HCT116 (cell line): ENCODE results near the gene ZNF212. TPM values are rescaled to one million over a fixed set of nuclear protein-coding genes. Genes with fewer than 3 reads are reported as not detected.

Experiments used
- ATAC-seq: fragments of 200-7000 bp; cut with Tn5 transposase; 2 replicates; pipeline ENCODE4 v1.9.1; 2020; ENCODE audit warnings: mild to moderate bottlenecking, moderate library complexity
- BruUV-seq: library from RNA; stranded (reverse); fragments of 400-500 nt; replicated peaks from 2 replicates; lab custom pipeline; 2021; lab: Mats Ljungman, UMichigan
- CTCF ChIA-PET: fragments of 300-600 bp; sonication (Branson Sonifier 250); formaldehyde crosslinking; loops from one replicate; lab custom pipeline; 2021; ENCODE audit warnings: antibody characterized with exemption; lab: Charles Lee
- POLR2A ChIA-PET: fragments of 300-600, 350-600 bp; sonication (Branson Sonifier 250); formaldehyde crosslinking; loops from one replicate; lab custom pipeline; 2021; ENCODE audit warnings: antibody characterized with exemption; lab: Charles Lee
- RAD21 ChIA-PET, 2 experiments: fragments of 300-600 bp; sonication (Branson Sonifier 250); formaldehyde crosslinking; loops; one replicate each; lab custom pipeline; 2023; ENCODE audit warnings: low total read pairs in 2 of 2; ENCODE audit not compliant: uncharacterized antibody in 2 of 2, unreplicated experiment in 2 of 2, low non-redundant PET in 1 of 2; lab: Charles Lee
- DNase-seq: peaks from one replicate; pipeline ENCODE4 v3.0.0-alpha.2; 2010; ENCODE audit warnings: low read depth, low spot score
- H2AFZ ChIP-seq: fragments of 200-600 bp; shearing (Covaris generic), sonication (generic); 2 replicates; pipeline ENCODE4 v1.6.1; 2017; ENCODE audit warnings: low read depth, mixed run types, mixed read lengths, antibody characterized with exemption, low read length; ENCODE audit not compliant: poor library complexity, severe bottlenecking
- H3K27ac ChIP-seq: 2 replicates; pipeline ENCODE4 v1.5.1; 2012; ENCODE audit warnings: low read depth, low read length
- H3K27me3 ChIP-seq: fragments of 200-600 bp; sonication (generic); 2 replicates; pipeline ENCODE4 v1.6.1; 2016; ENCODE audit warnings: mixed run types, low read length, mixed read lengths; ENCODE audit not compliant: insufficient read depth
- H3K36me3 ChIP-seq, 2 experiments: fragments of 200-500 bp in 1 of 2; fragments of 200-600 bp in 1 of 2; sonication (Bioruptor generic) in 1 of 2; sonication (generic) in 1 of 2; 2 replicates each; pipeline versions ENCODE4 v1.5.1 to v1.6.1; 2014 to 2016; ENCODE audit warnings: low read length in 2 of 2, inconsistent platforms in 1 of 2, mixed read lengths in 1 of 2, mixed run types in 1 of 2; ENCODE audit not compliant: insufficient read depth in 2 of 2, control insufficient read depth in 1 of 2
- H3K4me1 ChIP-seq, 2 experiments: fragments of 200-600 bp in 1 of 2; sonication (generic) in 1 of 2; 2 replicates each; pipeline versions ENCODE4 v1.5.1 to v1.6.1; 2012 to 2017; ENCODE audit warnings: low read length in 2 of 2, inconsistent platforms in 1 of 2, mild to moderate bottlenecking in 1 of 2, mixed read lengths in 1 of 2, mixed run types in 1 of 2, moderate library complexity in 1 of 2; ENCODE audit not compliant: insufficient read depth in 2 of 2, control insufficient read depth in 1 of 2
- H3K4me2 ChIP-seq: fragments of 200-600 bp; sonication (generic); 2 replicates; pipeline ENCODE4 v1.6.1; 2017; ENCODE audit warnings: mixed run types, low read length, mixed read lengths
- H3K4me3 ChIP-seq, 2 experiments: fragments of 200-600 bp in 1 of 2; sonication (generic) in 1 of 2; replicated peaks in 1 of 2; 2 replicates each; pipeline ENCODE4 v1.5.1; 2011 to 2016; ENCODE audit warnings: low read length in 2 of 2, control low read depth in 1 of 2, low read depth in 1 of 2, mild to moderate bottlenecking in 1 of 2, mixed read lengths in 1 of 2, mixed run types in 1 of 2
- H3K79me2 ChIP-seq: fragments of 200-600 bp; sonication (generic); 2 replicates; pipeline ENCODE4 v1.6.1; 2017; ENCODE audit warnings: mild to moderate bottlenecking, mixed run types, low read length, moderate library complexity, mixed read lengths; ENCODE audit not compliant: insufficient read depth
- H3K9ac ChIP-seq: fragments of 200-600 bp; sonication (generic); 2 replicates; pipeline ENCODE4 v1.6.1; 2016; ENCODE audit warnings: low read length, mixed read lengths
- H3K9me2 ChIP-seq: fragments of 200-600 bp; sonication (generic), shearing (Covaris generic); 2 replicates; pipeline ENCODE4 v1.6.1; 2017; ENCODE audit warnings: mixed run types, mild to moderate bottlenecking, moderate library complexity; ENCODE audit not compliant: insufficient read depth
- H3K9me3 ChIP-seq, 2 experiments: fragments of 200-500 bp in 1 of 2; fragments of 200-600 bp in 1 of 2; sonication (Bioruptor generic) in 1 of 2; sonication (generic) in 1 of 2; 2 replicates each; pipeline ENCODE4 v1.6.1; 2014 to 2017; ENCODE audit warnings: low read length in 2 of 2, mixed read lengths in 2 of 2, inconsistent platforms in 1 of 2, low read depth in 1 of 2, mild to moderate bottlenecking in 1 of 2, mixed run types in 1 of 2, moderate library complexity in 1 of 2; ENCODE audit not compliant: control insufficient read depth in 1 of 2, insufficient read depth in 1 of 2
- H4K20me1 ChIP-seq: fragments of 200-600 bp; sonication (generic), shearing (Covaris generic); 2 replicates; pipeline ENCODE4 v1.6.1; 2017; ENCODE audit warnings: mixed run types, mild to moderate bottlenecking, moderate library complexity; ENCODE audit not compliant: insufficient read depth
- EGR1 ChIP-seq: IDR thresholded peaks from 2 replicates; pipeline ENCODE4 v1.6.1; 2012; ENCODE audit warnings: low read depth
- ELF1 ChIP-seq: IDR thresholded peaks from 2 replicates; pipeline ENCODE4 v1.6.1; 2012; ENCODE audit warnings: low read depth, borderline replicate concordance
- EZH2 ChIP-seq: fragments of 200-600 bp; sonication (generic); IDR thresholded peaks from 2 replicates; pipeline ENCODE4 v1.6.1; 2017; ENCODE audit warnings: antibody characterized with exemption, mixed run types
- EZH2phosphoT487 ChIP-seq: fragments of 200-600 bp; IDR thresholded peaks from 2 replicates; pipeline ENCODE4 v1.6.1; 2018; ENCODE audit warnings: antibody characterized with exemption, borderline replicate concordance
- SP1 ChIP-seq: IDR thresholded peaks from 2 replicates; pipeline ENCODE4 v1.6.1; 2012; ENCODE audit warnings: low read depth
- TCF7L2 ChIP-seq: IDR thresholded peaks from 2 replicates; pipeline ENCODE4 v1.7.0; 2011; ENCODE audit warnings: borderline replicate concordance, inconsistent platforms; ENCODE audit not compliant: insufficient read depth, insufficient read length; ENCODE audit errors: extremely low read depth
- YY1 ChIP-seq: IDR thresholded peaks from 2 replicates; pipeline ENCODE4 v1.6.1; 2011; ENCODE audit warnings: low read length, low read depth, moderate library complexity, mild to moderate bottlenecking; ENCODE audit not compliant: insufficient replicate concordance; ENCODE audit errors: extremely low read depth
- ZNF274 ChIP-seq: fragments of 200-500 bp; sonication (Bioruptor generic); IDR thresholded peaks from 2 replicates; pipeline ENCODE4 v1.6.1; 2014; ENCODE audit warnings: mild to moderate bottlenecking, low read depth, low read length, inconsistent platforms
- intact Hi-C: fragments of 100-400 bp; cut with micrococcal nuclease; formaldehyde crosslinking; loops from 2 replicates; pipeline ENCODE4 v1.10.0; 2022
- total RNA-seq: library from RNA; stranded (reverse); gene quantifications from one replicate; pipeline ENCODE4 v1.2.1, GENCODE V29; 2021; ENCODE audit not compliant: unreplicated experiment
- TF ChIP-seq, protein P1 (sequence below), 3 experiments: fragments of 200-600 bp in 1 of 3; sonication (generic) in 1 of 3; IDR thresholded peaks in 2 of 3; conservative IDR thresholded peaks in 1 of 3; 2 replicates each; pipeline ENCODE4 v1.5.1; 2012 to 2017; ENCODE audit warnings: low read depth in 2 of 3, low read length in 2 of 3, antibody characterized with exemption in 1 of 3, borderline replicate concordance in 1 of 3, control low read depth in 1 of 3, mild to moderate bottlenecking in 1 of 3, mixed read lengths in 1 of 3, mixed run types in 1 of 3, moderate library complexity in 1 of 3; ENCODE audit not compliant: insufficient read depth in 1 of 3
- TF ChIP-seq, protein P2 (sequence below): IDR thresholded peaks from 2 replicates; pipeline ENCODE4 v1.6.1; 2012
- TF ChIP-seq, protein P3 (sequence below): IDR thresholded peaks from 2 replicates; pipeline ENCODE4 v1.6.1; 2012; ENCODE audit warnings: low read depth

ZNF212 gene
- total RNA-seq, 1 experiment from 2014 or later: 13.7 TPM

DNA sequence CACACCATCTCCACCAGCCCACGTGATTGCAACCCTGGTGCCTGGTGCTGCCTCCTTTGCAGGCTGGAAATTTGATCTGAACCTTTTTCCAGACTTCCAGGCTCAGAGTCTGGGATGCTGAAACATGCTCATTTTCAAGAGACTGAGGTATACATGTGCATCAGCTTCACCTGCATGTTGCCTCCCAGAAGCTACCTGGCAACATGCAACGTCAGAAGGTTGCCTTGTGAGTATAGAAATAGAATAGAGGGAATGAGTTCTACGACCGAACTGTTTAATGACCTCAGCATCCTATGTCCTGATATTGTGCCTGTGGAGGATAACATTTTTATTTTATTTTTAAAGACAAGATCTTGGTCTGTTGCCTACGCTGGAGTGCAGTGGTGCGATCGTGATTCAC, 1.9 kb upstream of the ZNF212 start:
- intact Hi-C loops: no loop called here
- ATAC-seq: no peak
- H3K27ac ChIP-seq: no peak overlapping the region
- no TSS peak for BruUV-seq
- ChIA-PET POLR2A (no interaction called here), CTCF (no interaction called here), RAD21 (no interaction called here)
- no peak overlapping the region for H3K4me3 ChIP-seq
- no peaks in the 10 kb centered on the region for H4K20me1 ChIP-seq
- no peak overlapping the region for H3K4me2 ChIP-seq
- H2AFZ ChIP-seq: no peak overlapping the region
- no peak overlapping the region for H3K9ac ChIP-seq
- 0 out of 4 replicates have a peak, but pooled peaks cover 0 to 3% of the 10 kb centered on the region in 2 experiments for H3K9me3 ChIP-seq
- TF ChIP-seq YY1 (no peak), EZH2phosphoT487 (no peak), EGR1 (no peak), EZH2 (no peak), ELF1 (no peak)
- TF ChIP-seq, protein P1, sequence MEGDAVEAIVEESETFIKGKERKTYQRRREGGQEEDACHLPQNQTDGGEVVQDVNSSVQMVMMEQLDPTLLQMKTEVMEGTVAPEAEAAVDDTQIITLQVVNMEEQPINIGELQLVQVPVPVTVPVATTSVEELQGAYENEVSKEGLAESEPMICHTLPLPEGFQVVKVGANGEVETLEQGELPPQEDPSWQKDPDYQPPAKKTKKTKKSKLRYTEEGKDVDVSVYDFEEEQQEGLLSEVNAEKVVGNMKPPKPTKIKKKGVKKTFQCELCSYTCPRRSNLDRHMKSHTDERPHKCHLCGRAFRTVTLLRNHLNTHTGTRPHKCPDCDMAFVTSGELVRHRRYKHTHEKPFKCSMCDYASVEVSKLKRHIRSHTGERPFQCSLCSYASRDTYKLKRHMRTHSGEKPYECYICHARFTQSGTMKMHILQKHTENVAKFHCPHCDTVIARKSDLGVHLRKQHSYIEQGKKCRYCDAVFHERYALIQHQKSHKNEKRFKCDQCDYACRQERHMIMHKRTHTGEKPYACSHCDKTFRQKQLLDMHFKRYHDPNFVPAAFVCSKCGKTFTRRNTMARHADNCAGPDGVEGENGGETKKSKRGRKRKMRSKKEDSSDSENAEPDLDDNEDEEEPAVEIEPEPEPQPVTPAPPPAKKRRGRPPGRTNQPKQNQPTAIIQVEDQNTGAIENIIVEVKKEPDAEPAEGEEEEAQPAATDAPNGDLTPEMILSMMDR (IDR thresholded peaks at IDR 0.05 in 2 of 3, conservative IDR thresholded peaks at IDR 0.05 in 1 of 3; ENCODE audit: borderline replicate concordance in 1 of 3, insufficient read depth in 1 of 3, low read depth in 2 of 3, low read length in 2 of 3): no peak
- TF ChIP-seq, protein P2, sequence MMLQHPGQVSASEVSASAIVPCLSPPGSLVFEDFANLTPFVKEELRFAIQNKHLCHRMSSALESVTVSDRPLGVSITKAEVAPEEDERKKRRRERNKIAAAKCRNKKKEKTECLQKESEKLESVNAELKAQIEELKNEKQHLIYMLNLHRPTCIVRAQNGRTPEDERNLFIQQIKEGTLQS: no peak
- TF ChIP-seq, all 23 proteins: peak for 0
- Histone ChIP-seq H3K4me1 (peaks cover 17 to 37% of the 10 kb centered on the region in 2 experiments), H3K9me2 (no peaks in the 10 kb centered on the region), H3K27me3 (no peaks in the 10 kb centered on the region), H3K36me3 (no peaks in the 10 kb centered on the region; a peak in 1 of 4 replicates), H3K79me2 (peaks cover 26% of the 10 kb centered on the region)
- no peak for DNase-seq

DNA sequence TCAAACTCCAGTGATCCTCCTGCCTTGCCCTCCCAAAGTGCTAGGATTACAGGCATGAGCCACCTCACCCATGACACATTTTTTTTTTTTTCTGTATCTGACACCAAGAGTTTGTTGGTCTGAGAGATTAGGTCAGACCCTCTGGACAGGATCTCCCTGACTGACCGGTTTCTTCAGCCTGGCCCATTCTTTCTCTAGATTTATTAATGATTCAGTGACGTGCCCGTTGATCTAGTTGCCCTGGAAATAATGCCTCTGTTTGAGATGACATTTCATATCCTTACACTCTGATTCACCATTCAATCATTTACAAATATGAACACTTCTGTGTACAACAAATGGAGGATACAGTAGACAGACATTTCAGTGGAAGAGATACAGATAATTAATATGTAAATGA, 1.4 kb upstream of the ZNF212 start:
- no peaks in the 10 kb centered on the region for H4K20me1 ChIP-seq
- peaks cover 32% of the 10 kb centered on the region for H3K79me2 ChIP-seq
- 0 out of 4 replicates have a peak, but pooled peaks cover 0 to 3% of the 10 kb centered on the region in 2 experiments for H3K9me3 ChIP-seq
- no peaks in the 10 kb centered on the region; a peak in 1 of 4 replicates for H3K36me3 ChIP-seq
- ATAC-seq: no peak
- H3K27ac ChIP-seq: no peak overlapping the region
- no peaks in the 10 kb centered on the region for H3K9me2 ChIP-seq
- ChIA-PET POLR2A (no interaction called here), RAD21 (no interaction called here), CTCF (no interaction called here)
- no peak overlapping the region for H3K4me2 ChIP-seq
- DNase-seq: no peak
- peaks cover 12 to 31% of the 10 kb centered on the region in 2 experiments for H3K4me1 ChIP-seq
- no peak overlapping the region for H3K4me3 ChIP-seq
- no peak overlapping the region for H2AFZ ChIP-seq
- intact Hi-C loops: no loop called here
- H3K27me3 ChIP-seq: no peaks in the 10 kb centered on the region
- BruUV-seq: no TSS peak
- H3K9ac ChIP-seq: no peak overlapping the region
- TF ChIP-seq YY1: no peak
- no peak for TF ChIP-seq SP1
- TF ChIP-seq EZH2phosphoT487: no peak
- TF ChIP-seq ZNF274: no peak
- TF ChIP-seq, protein P3, sequence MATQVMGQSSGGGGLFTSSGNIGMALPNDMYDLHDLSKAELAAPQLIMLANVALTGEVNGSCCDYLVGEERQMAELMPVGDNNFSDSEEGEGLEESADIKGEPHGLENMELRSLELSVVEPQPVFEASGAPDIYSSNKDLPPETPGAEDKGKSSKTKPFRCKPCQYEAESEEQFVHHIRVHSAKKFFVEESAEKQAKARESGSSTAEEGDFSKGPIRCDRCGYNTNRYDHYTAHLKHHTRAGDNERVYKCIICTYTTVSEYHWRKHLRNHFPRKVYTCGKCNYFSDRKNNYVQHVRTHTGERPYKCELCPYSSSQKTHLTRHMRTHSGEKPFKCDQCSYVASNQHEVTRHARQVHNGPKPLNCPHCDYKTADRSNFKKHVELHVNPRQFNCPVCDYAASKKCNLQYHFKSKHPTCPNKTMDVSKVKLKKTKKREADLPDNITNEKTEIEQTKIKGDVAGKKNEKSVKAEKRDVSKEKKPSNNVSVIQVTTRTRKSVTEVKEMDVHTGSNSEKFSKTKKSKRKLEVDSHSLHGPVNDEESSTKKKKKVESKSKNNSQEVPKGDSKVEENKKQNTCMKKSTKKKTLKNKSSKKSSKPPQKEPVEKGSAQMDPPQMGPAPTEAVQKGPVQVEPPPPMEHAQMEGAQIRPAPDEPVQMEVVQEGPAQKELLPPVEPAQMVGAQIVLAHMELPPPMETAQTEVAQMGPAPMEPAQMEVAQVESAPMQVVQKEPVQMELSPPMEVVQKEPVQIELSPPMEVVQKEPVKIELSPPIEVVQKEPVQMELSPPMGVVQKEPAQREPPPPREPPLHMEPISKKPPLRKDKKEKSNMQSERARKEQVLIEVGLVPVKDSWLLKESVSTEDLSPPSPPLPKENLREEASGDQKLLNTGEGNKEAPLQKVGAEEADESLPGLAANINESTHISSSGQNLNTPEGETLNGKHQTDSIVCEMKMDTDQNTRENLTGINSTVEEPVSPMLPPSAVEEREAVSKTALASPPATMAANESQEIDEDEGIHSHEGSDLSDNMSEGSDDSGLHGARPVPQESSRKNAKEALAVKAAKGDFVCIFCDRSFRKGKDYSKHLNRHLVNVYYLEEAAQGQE: no peak
- TF ChIP-seq TCF7L2: no peak
